ENCODE data around the gene RTTN. TPM values are rescaled to one million over a fixed set of nuclear protein-coding genes. Genes with fewer than 3 reads are reported as not detected.

Gene RTTN
- total and polyA plus RNA-seq, 2 of the 13 experiments (the other 11 are each of a cell fraction or from before 2014, with no cell fraction given), result 5.4 to 18.7 TPM

- TF ChIP-seq, protein P1, sequence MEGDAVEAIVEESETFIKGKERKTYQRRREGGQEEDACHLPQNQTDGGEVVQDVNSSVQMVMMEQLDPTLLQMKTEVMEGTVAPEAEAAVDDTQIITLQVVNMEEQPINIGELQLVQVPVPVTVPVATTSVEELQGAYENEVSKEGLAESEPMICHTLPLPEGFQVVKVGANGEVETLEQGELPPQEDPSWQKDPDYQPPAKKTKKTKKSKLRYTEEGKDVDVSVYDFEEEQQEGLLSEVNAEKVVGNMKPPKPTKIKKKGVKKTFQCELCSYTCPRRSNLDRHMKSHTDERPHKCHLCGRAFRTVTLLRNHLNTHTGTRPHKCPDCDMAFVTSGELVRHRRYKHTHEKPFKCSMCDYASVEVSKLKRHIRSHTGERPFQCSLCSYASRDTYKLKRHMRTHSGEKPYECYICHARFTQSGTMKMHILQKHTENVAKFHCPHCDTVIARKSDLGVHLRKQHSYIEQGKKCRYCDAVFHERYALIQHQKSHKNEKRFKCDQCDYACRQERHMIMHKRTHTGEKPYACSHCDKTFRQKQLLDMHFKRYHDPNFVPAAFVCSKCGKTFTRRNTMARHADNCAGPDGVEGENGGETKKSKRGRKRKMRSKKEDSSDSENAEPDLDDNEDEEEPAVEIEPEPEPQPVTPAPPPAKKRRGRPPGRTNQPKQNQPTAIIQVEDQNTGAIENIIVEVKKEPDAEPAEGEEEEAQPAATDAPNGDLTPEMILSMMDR (CRISPR knock-in tag; IDR thresholded peaks at IDR 0.05), result peak; percentile 70
- TF ChIP-seq ZNF33B (CRISPR knock-in tag; IDR thresholded peaks at IDR 0.05) (no peak), MIXL1 (CRISPR knock-in tag; IDR thresholded peaks at IDR 0.05) (peak; percentile 84), ARID4A (CRISPR knock-in tag; IDR thresholded peaks at IDR 0.05; ENCODE audit: borderline replicate concordance) (no peak), ZNF570 (CRISPR knock-in tag; IDR thresholded peaks at IDR 0.05; ENCODE audit: borderline replicate concordance) (no peak), ZNF563 (CRISPR knock-in tag; IDR thresholded peaks at IDR 0.05) (no peak), CEBPB (IDR thresholded peaks at IDR 0.05; ENCODE audit: borderline replicate concordance, low read depth, low read length) (no peak), ZNF235 (CRISPR knock-in tag; IDR thresholded peaks at IDR 0.05; ENCODE audit: borderline replicate concordance) (no peak), ZNF784 (CRISPR knock-in tag; IDR thresholded peaks at IDR 0.05; ENCODE audit: borderline replicate concordance) (no peak), NFYB (CRISPR knock-in tag; IDR thresholded peaks at IDR 0.05) (no peak)
- TF ChIP-seq, protein P2, sequence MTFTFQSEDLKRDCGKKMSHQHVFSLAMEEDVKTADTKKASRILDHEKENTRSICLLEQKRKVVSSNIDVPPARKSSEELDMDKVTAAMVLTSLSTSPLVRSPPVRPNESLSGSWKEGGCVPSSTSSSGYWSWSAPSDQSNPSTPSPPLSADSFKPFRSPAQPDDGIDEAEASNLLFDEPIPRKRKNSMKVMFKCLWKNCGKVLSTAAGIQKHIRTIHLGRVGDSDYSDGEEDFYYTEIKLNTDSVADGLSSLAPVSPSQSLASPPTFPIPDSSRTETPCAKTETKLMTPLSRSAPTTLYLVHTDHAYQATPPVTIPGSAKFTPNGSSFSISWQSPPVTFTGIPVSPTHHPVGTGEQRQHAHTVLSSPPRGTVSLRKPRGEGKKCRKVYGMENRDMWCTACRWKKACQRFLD (CRISPR knock-in tag; IDR thresholded peaks at IDR 0.05; ENCODE audit: borderline replicate concordance), result no peak
Measured at GRCh38 chr18:70072678-70073077, 132.8 kb downstream of the RTTN start (continued).
